Ishikawa (cell line): Measurements from ENCODE around the gene CANT1.

Experiments used
- CEBPB ChIP-seq: IDR thresholded peaks from 2 replicates; pipeline ENCODE4 v1.6.1; 2012
- CREB1 ChIP-seq: IDR thresholded peaks from 2 replicates; pipeline ENCODE4 v1.6.1; 2012; ENCODE audit warnings: low read depth
- EGR1 ChIP-seq: IDR thresholded peaks from 2 replicates; pipeline ENCODE4 v1.6.1; 2012
- EP300 ChIP-seq: IDR thresholded peaks from 2 replicates; pipeline ENCODE4 v1.6.1; 2012; ENCODE audit warnings: borderline replicate concordance
- FOXM1 ChIP-seq: IDR thresholded peaks from 2 replicates; pipeline ENCODE4 v1.6.1; 2012; ENCODE audit warnings: low read depth, borderline replicate concordance
- NFIC ChIP-seq: IDR thresholded peaks from 2 replicates; pipeline ENCODE4 v1.6.1; 2012
- RAD21 ChIP-seq: IDR thresholded peaks from 2 replicates; pipeline ENCODE4 v1.6.1; 2012; ENCODE audit warnings: low read depth
- TAF1 ChIP-seq: IDR thresholded peaks from 2 replicates; pipeline ENCODE4 v1.6.1; 2012; ENCODE audit warnings: low read depth, mild to moderate bottlenecking
- TCF12 ChIP-seq: IDR thresholded peaks from 2 replicates; pipeline ENCODE4 v1.6.1; 2012; ENCODE audit warnings: low read depth
- TEAD4 ChIP-seq: IDR thresholded peaks from 2 replicates; pipeline ENCODE4 v1.6.1; 2012
- YY1 ChIP-seq: IDR thresholded peaks from 2 replicates; pipeline ENCODE4 v1.6.1; 2012; ENCODE audit warnings: low read depth
- ZBTB7A ChIP-seq: IDR thresholded peaks from 2 replicates; pipeline ENCODE4 v1.6.1; 2012; ENCODE audit warnings: low read depth
- TF ChIP-seq, protein P1 (sequence below): IDR thresholded peaks from 2 replicates; pipeline ENCODE4 v1.6.1; 2012
- TF ChIP-seq, protein P2 (sequence below): IDR thresholded peaks from 2 replicates; pipeline ENCODE4 v1.6.1; 2012; ENCODE audit warnings: low read depth, mild to moderate bottlenecking
- TF ChIP-seq, protein P3 (sequence below): IDR thresholded peaks from 2 replicates; pipeline ENCODE4 v1.6.1; 2012

The CANT1 gene

DNA sequence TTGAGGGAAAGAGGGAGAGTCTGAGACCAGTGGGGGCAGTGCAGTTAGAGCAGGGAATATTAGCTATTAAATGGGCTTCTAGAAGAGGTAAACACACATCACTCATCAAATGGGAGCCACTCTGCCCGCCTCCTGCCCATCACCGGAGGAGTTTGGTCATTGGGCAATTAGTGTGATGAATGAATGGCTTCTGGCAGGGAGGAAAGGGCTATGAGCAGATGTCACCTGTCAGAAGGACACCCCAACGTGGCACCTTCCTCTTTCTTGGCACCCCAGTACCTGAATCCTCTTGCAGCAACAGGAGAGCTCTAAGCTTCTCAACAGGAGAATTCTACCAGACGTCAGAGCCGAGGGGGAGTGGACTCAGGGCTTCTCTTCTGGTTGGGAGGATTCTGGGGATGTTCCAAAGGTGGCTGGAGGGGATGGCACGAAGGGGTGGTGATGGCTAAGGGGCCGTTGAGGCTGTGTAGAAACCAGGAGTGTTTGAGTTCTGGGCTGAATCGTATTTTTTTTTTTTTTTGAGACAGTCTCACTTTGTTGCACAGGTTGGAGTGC, 25.4 kb upstream of the CANT1 start:
- TF ChIP-seq FOXM1 (no peak), RAD21 (no peak)
- TF ChIP-seq, protein P1, sequence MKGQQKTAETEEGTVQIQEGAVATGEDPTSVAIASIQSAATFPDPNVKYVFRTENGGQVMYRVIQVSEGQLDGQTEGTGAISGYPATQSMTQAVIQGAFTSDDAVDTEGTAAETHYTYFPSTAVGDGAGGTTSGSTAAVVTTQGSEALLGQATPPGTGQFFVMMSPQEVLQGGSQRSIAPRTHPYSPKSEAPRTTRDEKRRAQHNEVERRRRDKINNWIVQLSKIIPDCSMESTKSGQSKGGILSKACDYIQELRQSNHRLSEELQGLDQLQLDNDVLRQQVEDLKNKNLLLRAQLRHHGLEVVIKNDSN: no peak
- TF ChIP-seq, protein P2, sequence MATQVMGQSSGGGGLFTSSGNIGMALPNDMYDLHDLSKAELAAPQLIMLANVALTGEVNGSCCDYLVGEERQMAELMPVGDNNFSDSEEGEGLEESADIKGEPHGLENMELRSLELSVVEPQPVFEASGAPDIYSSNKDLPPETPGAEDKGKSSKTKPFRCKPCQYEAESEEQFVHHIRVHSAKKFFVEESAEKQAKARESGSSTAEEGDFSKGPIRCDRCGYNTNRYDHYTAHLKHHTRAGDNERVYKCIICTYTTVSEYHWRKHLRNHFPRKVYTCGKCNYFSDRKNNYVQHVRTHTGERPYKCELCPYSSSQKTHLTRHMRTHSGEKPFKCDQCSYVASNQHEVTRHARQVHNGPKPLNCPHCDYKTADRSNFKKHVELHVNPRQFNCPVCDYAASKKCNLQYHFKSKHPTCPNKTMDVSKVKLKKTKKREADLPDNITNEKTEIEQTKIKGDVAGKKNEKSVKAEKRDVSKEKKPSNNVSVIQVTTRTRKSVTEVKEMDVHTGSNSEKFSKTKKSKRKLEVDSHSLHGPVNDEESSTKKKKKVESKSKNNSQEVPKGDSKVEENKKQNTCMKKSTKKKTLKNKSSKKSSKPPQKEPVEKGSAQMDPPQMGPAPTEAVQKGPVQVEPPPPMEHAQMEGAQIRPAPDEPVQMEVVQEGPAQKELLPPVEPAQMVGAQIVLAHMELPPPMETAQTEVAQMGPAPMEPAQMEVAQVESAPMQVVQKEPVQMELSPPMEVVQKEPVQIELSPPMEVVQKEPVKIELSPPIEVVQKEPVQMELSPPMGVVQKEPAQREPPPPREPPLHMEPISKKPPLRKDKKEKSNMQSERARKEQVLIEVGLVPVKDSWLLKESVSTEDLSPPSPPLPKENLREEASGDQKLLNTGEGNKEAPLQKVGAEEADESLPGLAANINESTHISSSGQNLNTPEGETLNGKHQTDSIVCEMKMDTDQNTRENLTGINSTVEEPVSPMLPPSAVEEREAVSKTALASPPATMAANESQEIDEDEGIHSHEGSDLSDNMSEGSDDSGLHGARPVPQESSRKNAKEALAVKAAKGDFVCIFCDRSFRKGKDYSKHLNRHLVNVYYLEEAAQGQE: no peak

DNA sequence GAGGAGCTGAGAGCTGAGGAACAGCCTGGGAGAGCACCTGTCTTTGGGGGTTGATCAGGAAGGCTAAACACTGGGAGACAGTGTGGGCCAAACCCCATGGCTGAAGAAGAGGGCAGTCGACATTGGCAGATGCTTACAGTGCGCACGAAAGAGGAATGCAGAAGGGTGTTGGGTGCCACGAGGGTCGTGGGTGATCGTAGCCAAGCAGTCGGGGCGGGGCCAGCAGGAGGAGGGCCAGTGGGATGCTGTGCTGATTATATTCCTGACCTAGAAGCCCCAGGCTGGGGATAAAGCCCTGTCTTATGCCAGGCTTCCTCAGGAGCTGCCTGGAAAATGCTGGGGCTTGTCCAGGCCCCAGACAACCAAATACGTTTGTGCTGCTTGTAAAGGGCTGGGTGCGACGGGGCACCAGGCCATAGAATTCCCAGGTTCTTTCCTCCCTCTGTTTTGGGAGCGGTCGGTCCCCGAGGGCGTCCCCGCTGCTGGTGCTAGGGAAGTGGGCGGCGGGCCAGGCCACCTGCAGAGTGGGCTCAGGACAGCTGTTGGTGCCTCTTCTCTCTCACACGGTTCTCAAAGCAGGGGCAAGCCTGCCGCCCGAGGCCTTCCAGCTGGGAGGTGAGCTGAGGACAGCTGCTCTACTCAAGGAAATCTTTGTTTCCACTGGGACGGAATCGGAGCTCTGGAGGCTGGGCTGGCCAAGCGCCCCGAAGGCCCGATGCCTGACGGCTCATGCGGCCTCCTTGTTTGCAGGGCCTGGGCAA, 24.4 kb upstream of the CANT1 start:
- TF ChIP-seq, protein P3, sequence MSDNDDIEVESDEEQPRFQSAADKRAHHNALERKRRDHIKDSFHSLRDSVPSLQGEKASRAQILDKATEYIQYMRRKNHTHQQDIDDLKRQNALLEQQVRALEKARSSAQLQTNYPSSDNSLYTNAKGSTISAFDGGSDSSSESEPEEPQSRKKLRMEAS: no peak
- TF ChIP-seq NFIC (no peak), RAD21 (no peak), TEAD4 (no peak), TAF1 (no peak)

DNA sequence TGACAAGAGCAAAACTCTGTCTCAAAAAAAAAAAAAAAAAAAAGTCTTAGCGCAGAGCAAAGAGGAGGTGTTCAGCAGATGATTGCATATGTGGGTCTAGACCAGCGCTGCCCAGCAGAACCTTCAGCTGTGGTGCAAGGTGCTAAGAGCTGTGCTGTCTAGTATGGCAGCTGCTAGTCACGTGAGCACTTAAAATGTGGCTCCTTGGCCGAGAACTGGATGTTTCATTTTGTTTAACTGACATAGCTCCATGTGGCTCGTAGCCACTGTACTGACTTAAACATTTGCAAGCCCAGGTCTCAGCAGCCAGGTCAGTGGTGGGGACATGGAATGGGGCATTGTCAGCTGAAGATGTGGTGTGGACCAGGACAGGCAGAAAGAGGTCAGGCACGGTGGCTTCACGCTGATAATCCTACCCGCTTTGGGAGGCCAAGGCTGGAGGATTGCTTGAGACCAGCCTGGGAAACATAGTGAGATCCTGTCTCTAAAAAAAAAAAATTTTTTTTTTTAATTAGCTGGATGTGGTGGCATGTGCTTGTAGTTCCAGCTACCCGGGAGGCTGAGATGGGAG, 23.6 kb upstream of the CANT1 start:
- TF ChIP-seq, protein P3: no peak
- no peak for TF ChIP-seq FOXM1
- no peak for TF ChIP-seq YY1
- TF ChIP-seq ZBTB7A: no peak
- no peak for TF ChIP-seq TAF1
- TF ChIP-seq RAD21: no peak
- TF ChIP-seq EP300: no peak
- TF ChIP-seq, protein P1: no peak
- TF ChIP-seq EGR1: no peak
- TF ChIP-seq, protein P2: no peak

DNA sequence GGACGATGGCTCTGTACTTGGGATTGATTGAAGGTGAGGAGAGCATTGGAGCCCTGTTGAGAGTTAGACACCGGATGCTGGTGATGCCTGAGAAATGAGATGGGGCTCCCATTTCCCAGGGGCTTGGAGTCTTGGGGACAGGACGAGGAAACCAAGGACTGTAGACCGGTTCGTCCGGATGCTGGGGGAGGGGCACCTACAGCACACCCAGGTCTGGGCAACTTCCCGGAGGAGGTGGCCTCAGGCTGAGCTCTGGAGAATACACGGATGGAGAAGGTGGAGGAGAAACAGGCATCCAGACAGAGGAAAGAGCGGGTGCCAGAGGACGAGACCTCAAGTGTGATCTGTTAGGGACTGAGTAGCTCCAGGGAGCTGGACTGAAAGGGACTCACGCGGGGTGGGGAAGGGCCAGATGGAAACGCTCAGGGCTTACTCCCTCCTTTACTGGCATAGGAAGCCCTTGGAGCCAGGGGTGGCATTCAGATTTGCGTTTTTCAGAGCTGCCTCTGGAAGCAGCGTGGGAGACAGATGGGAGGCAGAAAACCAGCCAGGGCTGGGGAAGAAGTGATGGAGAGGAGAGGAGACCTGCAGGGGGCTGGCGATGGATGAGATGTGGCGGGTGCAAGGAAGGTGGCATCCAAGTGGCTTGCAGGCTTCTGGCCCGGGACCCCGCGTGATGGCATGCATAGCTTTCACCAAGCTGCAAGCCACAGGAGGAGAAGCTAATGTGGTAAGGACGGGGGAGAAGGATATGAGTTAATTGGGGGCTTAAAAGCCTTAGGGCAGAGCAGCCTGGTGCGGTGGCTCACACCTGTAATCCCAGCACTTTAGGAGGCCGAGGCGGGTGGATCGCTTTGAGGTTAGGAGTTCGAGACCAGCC, 22.7 kb upstream of the CANT1 start:
- TF ChIP-seq TAF1: no peak
- TF ChIP-seq CEBPB: no peak
- no peak for TF ChIP-seq NFIC
- no peak for TF ChIP-seq CREB1
- TF ChIP-seq FOXM1: no peak
- TF ChIP-seq TCF12: no peak
- TF ChIP-seq ZBTB7A: no peak
- no peak for TF ChIP-seq EP300
- TF ChIP-seq TEAD4: no peak
- TF ChIP-seq, protein P3: no peak
- TF ChIP-seq YY1: no peak
- TF ChIP-seq, protein P1: no peak
- TF ChIP-seq RAD21: no peak
- no peak for TF ChIP-seq EGR1
- TF ChIP-seq, protein P2: no peak
